HAP-1 (cell line): ENCODE measurements around the gene ZNF678.
"Not testable (repeated sequence)": the region's sequence is repeated elsewhere in the genome, so short reads cannot be mapped to it uniquely, and the experiment has no call there.

ENCODE experiments used
- DNase-seq, 2 experiments: peaks; one replicate each; pipeline ENCODE4 v3.0.0-alpha.2; 2016 to 2020; ENCODE audit warnings: low spot score in 2 of 2
- H3K27me3 ChIP-seq: fragments of 250-450 bp; sonication (Bioruptor Pico); 2 replicates; pipeline ENCODE4 v1.5.1; 2020; ENCODE audit warnings: low read depth, mild to moderate bottlenecking, moderate library complexity
- H3K36me3 ChIP-seq: fragments of 250-450 bp; sonication (Bioruptor Pico); replicated peaks from 2 replicates; pipeline ENCODE4 v1.5.1; 2020; ENCODE audit warnings: mild to moderate bottlenecking
- H3K4me1 ChIP-seq: fragments of 250-450 bp; sonication (Bioruptor Pico); 2 replicates; pipeline ENCODE4 v1.5.1; 2020; ENCODE audit warnings: mild to moderate bottlenecking
- H3K4me3 ChIP-seq: fragments of 250-450 bp; sonication (Bioruptor Pico); 2 replicates; pipeline ENCODE4 v1.5.1; 2020; ENCODE audit warnings: mild to moderate bottlenecking, moderate library complexity
- H3K9me3 ChIP-seq: fragments of 250-450 bp; sonication (Bioruptor Pico); 2 replicates; pipeline ENCODE4 v1.5.1; 2020; ENCODE audit warnings: mild to moderate bottlenecking, moderate library complexity
- in situ Hi-C: fragments of 300-500 bp; cut with MboI; formaldehyde crosslinking; loops from 3 replicates; pipeline ENCODE4 v1.14.3; 2020; ENCODE audit warnings: low sequenced_read_pairs, inconsistent platforms, mixed read lengths

The ZNF678 gene

GRCh38 chr1:227545361-227545760 is 18.0 kb upstream of the ZNF678 start:
- Histone ChIP-seq H3K27me3 (no peaks in the 10 kb centered on the region), H3K36me3 (no peaks in the 10 kb centered on the region), H3K4me1 (no peaks in the 10 kb centered on the region), H3K4me3 (no peak overlapping the region), H3K9me3 (no peaks in the 10 kb centered on the region)
- DNase-seq = no peak
- in situ Hi-C loops = no loop called here

GRCh38 chr1:227546059-227546458 is 17.3 kb upstream of the ZNF678 start:
- H3K4me3 ChIP-seq = no peak overlapping the region

GRCh38 chr1:227546598-227547309 is 16.6 kb upstream of the ZNF678 start:
- no peak for DNase-seq
- H3K9me3 ChIP-seq = no peaks in the 10 kb centered on the region; the same call in 1 of the 2 replicates
- no peak overlapping the region for H3K4me3 ChIP-seq
- H3K36me3 ChIP-seq = no peaks in the 10 kb centered on the region
- H3K27me3 ChIP-seq = no peaks in the 10 kb centered on the region
- in situ Hi-C loops = no loop called here
- H3K4me1 ChIP-seq = no peaks in the 10 kb centered on the region

More at GRCh38 chr1:227546059-227546458, 17.3 kb upstream of the ZNF678 start:
- in situ Hi-C loops = no loop called here
- Histone ChIP-seq H3K4me1 (no peaks in the 10 kb centered on the region), H3K36me3 (no peaks in the 10 kb centered on the region), H3K9me3 (no peaks in the 10 kb centered on the region), H3K27me3 (no peaks in the 10 kb centered on the region)
- DNase-seq = no peak

- Histone ChIP-seq H3K4me1 (no peaks in the 10 kb centered on the region), H3K9me3 (no peaks in the 10 kb centered on the region; the same call in 1 of the 2 replicates), H3K27me3 (no peaks in the 10 kb centered on the region), H3K4me3 (no peak overlapping the region), H3K36me3 (no peaks in the 10 kb centered on the region)
- no peak for DNase-seq
- in situ Hi-C loops = no loop called here
Observed at GRCh38 chr1:227547310-227548118, 15.8 kb upstream of the ZNF678 start.

GRCh38 chr1:227548119-227548397 is 15.3 kb upstream of the ZNF678 start:
- in situ Hi-C loops = no loop called here

GRCh38 chr1:227548448-227548847 is 14.9 kb upstream of the ZNF678 start:
- in situ Hi-C loops = no loop called here
- Histone ChIP-seq H3K4me3 (no peak overlapping the region), H3K4me1 (no peaks in the 10 kb centered on the region), H3K36me3 (no peaks in the 10 kb centered on the region), H3K27me3 (no peaks in the 10 kb centered on the region), H3K9me3 (no peaks in the 10 kb centered on the region; the same call in 1 of the 2 replicates)
- DNase-seq = no peak

More at GRCh38 chr1:227548119-227548397, 15.3 kb upstream of the ZNF678 start:
- DNase-seq = no peak
- Histone ChIP-seq H3K36me3 (no peaks in the 10 kb centered on the region), H3K4me1 (no peaks in the 10 kb centered on the region), H3K9me3 (no peaks in the 10 kb centered on the region; the same call in 1 of the 2 replicates), H3K27me3 (no peaks in the 10 kb centered on the region), H3K4me3 (no peak overlapping the region)

GRCh38 chr1:227549892-227550291 is 13.5 kb upstream of the ZNF678 start:
- no peak for DNase-seq
- Histone ChIP-seq H3K27me3 (no peaks in the 10 kb centered on the region), H3K4me1 (no peaks in the 10 kb centered on the region), H3K9me3 (no peaks in the 10 kb centered on the region; the same call in 1 of the 2 replicates), H3K36me3 (no peaks in the 10 kb centered on the region), H3K4me3 (no peak overlapping the region)
- in situ Hi-C loops = no loop called here

- DNase-seq, in situ Hi-C loops, H3K4me1 ChIP-seq: not testable (repeated sequence)
Observed at GRCh38 chr1:227551881-227552280, 11.5 kb upstream of the ZNF678 start.

GRCh38 chr1:227556288-227556687 is 7.1 kb upstream of the ZNF678 start:
- in situ Hi-C loops = no loop called here
- H3K9me3 ChIP-seq = no peaks in the 10 kb centered on the region; the same call in none of the 2 replicates
- H3K27me3 ChIP-seq = no peaks in the 10 kb centered on the region
- no peak overlapping the region for H3K4me3 ChIP-seq
- DNase-seq = no peak
- no peaks in the 10 kb centered on the region for H3K36me3 ChIP-seq
- H3K4me1 ChIP-seq = no peaks in the 10 kb centered on the region

More at GRCh38 chr1:227551881-227552280, 11.5 kb upstream of the ZNF678 start:
- not testable (repeated sequence) for H3K36me3 ChIP-seq, H3K4me3 ChIP-seq, H3K27me3 ChIP-seq, H3K9me3 ChIP-seq

GRCh38 chr1:227557962-227558725 is 5.2 kb upstream of the ZNF678 start:
- no peaks in the 10 kb centered on the region for H3K27me3 ChIP-seq
- no peaks in the 10 kb centered on the region; the same call in none of the 2 replicates for H3K9me3 ChIP-seq
- H3K4me3 ChIP-seq = no peak overlapping the region
- H3K36me3 ChIP-seq = no peaks in the 10 kb centered on the region
- no peaks in the 10 kb centered on the region for H3K4me1 ChIP-seq
- DNase-seq = no peak
- in situ Hi-C loops = no loop called here

- H3K36me3 ChIP-seq = no peaks in the 10 kb centered on the region
- DNase-seq = no peak
- H3K27me3 ChIP-seq = no peaks in the 10 kb centered on the region
- no peak overlapping the region for H3K4me3 ChIP-seq
- in situ Hi-C loops = no loop called here
- H3K9me3 ChIP-seq = no peaks in the 10 kb centered on the region; the same call in none of the 2 replicates
- H3K4me1 ChIP-seq = no peaks in the 10 kb centered on the region
Observed at GRCh38 chr1:227558732-227559262, 4.6 kb upstream of the ZNF678 start.

GRCh38 chr1:227559499-227559898 is 3.9 kb upstream of the ZNF678 start:
- in situ Hi-C loops = no loop called here
- Histone ChIP-seq H3K9me3 (no peaks in the 10 kb centered on the region; the same call in none of the 2 replicates), H3K4me3 (no peak overlapping the region), H3K27me3 (no peaks in the 10 kb centered on the region), H3K36me3 (no peaks in the 10 kb centered on the region), H3K4me1 (peaks cover 4% of the 10 kb centered on the region; the same call in 1 of the 2 replicates)
- no peak for DNase-seq

- no peaks in the 10 kb centered on the region for H3K36me3 ChIP-seq
- no peaks in the 10 kb centered on the region for H3K27me3 ChIP-seq
- in situ Hi-C loops = no loop called here
- H3K9me3 ChIP-seq = no peaks in the 10 kb centered on the region; the same call in none of the 2 replicates
- DNase-seq = no peak
- peaks cover 5% of the 10 kb centered on the region; the same call in 1 of the 2 replicates for H3K4me1 ChIP-seq
- H3K4me3 ChIP-seq = no peak overlapping the region
Observed at GRCh38 chr1:227559926-227560325, 3.4 kb upstream of the ZNF678 start.
